GM18909 (cell line): ENCODE results near the gene RUNDC1.
"Not testable (repeated sequence)": the region's sequence is repeated elsewhere in the genome, so short reads cannot be mapped to it uniquely, and the experiment has no call there.

Experiments
- ATAC-seq: cut with Tn5 transposase; IDR thresholded peaks from one replicate; pipeline ENCODE4 v1.9.1; 2021; ENCODE audit warnings: mild to moderate bottlenecking; ENCODE audit not compliant: unreplicated experiment, poor library complexity

The RUNDC1 gene

GRCh38 chr17:42980274-42980765, at the start of gene RUNDC1:
Gene RUNDC1, plus strand, starts transcription at chr17:42980565. Its CDS starts 12 bp downstream, at chr17:42980577.
- peak; percentile 73 for ATAC-seq

- ATAC-seq: no peak
Measured at GRCh38 chr17:42937712-42938596, 42.4 kb upstream of the RUNDC1 start.

GRCh38 chr17:42944211-42944610, 36.2 kb upstream of the RUNDC1 start:
- no peak for ATAC-seq

- ATAC-seq: no peak
Measured at GRCh38 chr17:42946812-42947211, 33.6 kb upstream of the RUNDC1 start.

- ATAC-seq: no peak
Measured at GRCh38 chr17:42950044-42950783, 30.2 kb upstream of the RUNDC1 start.

- no peak for ATAC-seq
Measured at GRCh38 chr17:42953669-42954068, 26.7 kb upstream of the RUNDC1 start.

GRCh38 chr17:42964161-42964932, 16.0 kb upstream of the RUNDC1 start, which contains the start of gene AARSD1:
Gene AARSD1, minus strand, starts transcription at chr17:42964454. Its CDS starts 14 bp downstream, at chr17:42964440.
- ATAC-seq: peak; percentile 83

GRCh38 chr17:42967925-42968324, 12.4 kb upstream of the RUNDC1 start:
- no peak for ATAC-seq

GRCh38 chr17:42969001-42969581, 11.3 kb upstream of the RUNDC1 start:
- no peak for ATAC-seq

- ATAC-seq: no peak
Measured at GRCh38 chr17:42971589-42971988, 8.8 kb upstream of the RUNDC1 start.

- ATAC-seq: not testable (repeated sequence)
Measured at GRCh38 chr17:42973323-42973722, 7.0 kb upstream of the RUNDC1 start.

- ATAC-seq: no peak
Measured at GRCh38 chr17:42975265-42975664, 5.1 kb upstream of the RUNDC1 start.

GRCh38 chr17:42975701-42976100, 4.7 kb upstream of the RUNDC1 start:
- ATAC-seq: not testable (repeated sequence)

GRCh38 chr17:42979511-42980273, 673 bp upstream of the RUNDC1 start, which contains the start of gene PTGES3L:
Gene PTGES3L, minus strand, starts transcription at chr17:42980080. Its CDS starts 27 bp downstream, at chr17:42980053.
- ATAC-seq: no peak

- peak; percentile 45 for ATAC-seq
Measured at GRCh38 chr17:42980766-42981397, 517 bp downstream of the RUNDC1 start.

GRCh38 chr17:42982266-42982665, 1.9 kb downstream of the RUNDC1 start:
- no peak for ATAC-seq

- ATAC-seq: no peak
Measured at GRCh38 chr17:42985225-42985624, 4.9 kb downstream of the RUNDC1 start.

GRCh38 chr17:42989141-42989540, 8.8 kb downstream of the RUNDC1 start:
- ATAC-seq: no peak
